SU-DHL-6 (cell line): Measurements from ENCODE around the gene ATG13.

ENCODE experiments used
- EZH2phosphoT487 ChIP-seq: fragments of 200-600 bp; sonication (generic), shearing (Covaris generic); conservative IDR thresholded peaks from 2 replicates; pipeline ENCODE4 v1.6.1; 2018; ENCODE audit warnings: mild to moderate bottlenecking, antibody characterized with exemption, low read length, moderate library complexity, mixed read lengths
- TF ChIP-seq, protein P1 (sequence below): fragments of 200-600 bp; sonication (generic); IDR thresholded peaks from one replicate; pipeline ENCODE4 v1.5.1; 2017; ENCODE audit warnings: antibody characterized with exemption, mild to moderate bottlenecking, low read length, moderate library complexity; ENCODE audit not compliant: insufficient read depth, poor library complexity, severe bottlenecking

- TF ChIP-seq, protein P1, sequence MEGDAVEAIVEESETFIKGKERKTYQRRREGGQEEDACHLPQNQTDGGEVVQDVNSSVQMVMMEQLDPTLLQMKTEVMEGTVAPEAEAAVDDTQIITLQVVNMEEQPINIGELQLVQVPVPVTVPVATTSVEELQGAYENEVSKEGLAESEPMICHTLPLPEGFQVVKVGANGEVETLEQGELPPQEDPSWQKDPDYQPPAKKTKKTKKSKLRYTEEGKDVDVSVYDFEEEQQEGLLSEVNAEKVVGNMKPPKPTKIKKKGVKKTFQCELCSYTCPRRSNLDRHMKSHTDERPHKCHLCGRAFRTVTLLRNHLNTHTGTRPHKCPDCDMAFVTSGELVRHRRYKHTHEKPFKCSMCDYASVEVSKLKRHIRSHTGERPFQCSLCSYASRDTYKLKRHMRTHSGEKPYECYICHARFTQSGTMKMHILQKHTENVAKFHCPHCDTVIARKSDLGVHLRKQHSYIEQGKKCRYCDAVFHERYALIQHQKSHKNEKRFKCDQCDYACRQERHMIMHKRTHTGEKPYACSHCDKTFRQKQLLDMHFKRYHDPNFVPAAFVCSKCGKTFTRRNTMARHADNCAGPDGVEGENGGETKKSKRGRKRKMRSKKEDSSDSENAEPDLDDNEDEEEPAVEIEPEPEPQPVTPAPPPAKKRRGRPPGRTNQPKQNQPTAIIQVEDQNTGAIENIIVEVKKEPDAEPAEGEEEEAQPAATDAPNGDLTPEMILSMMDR: no peak
- no peak for TF ChIP-seq EZH2phosphoT487
Observed at GRCh38 chr11:46594785-46595184, 22.6 kb upstream of the ATG13 start.
